Gastroesophageal sphincter (tissue), 4 donors: ENCODE data around the gene CMTM7. TPM values are rescaled to one million over a fixed set of nuclear protein-coding genes. Genes with fewer than 3 reads are reported as not detected.

Source experiments
- ATAC-seq: fragments of 150-250 bp; one replicate; pipeline ENCODE4 v1.9.1; 2016; ENCODE audit warnings: mild to moderate bottlenecking, moderate library complexity
- H3K27ac ChIP-seq, 4 donors: fragments of 200-600 bp; sonication (generic) in 3 of 4; 1 replicate in 3 of 4; 2 replicates in 1 of 4; pipeline ENCODE4 v1.5.1; 2016 to 2019
- H3K27me3 ChIP-seq: fragments of 200-600 bp; sonication (generic); one replicate; pipeline ENCODE4 v1.5.1; 2019
- H3K36me3 ChIP-seq, 2 donors: fragments of 200-600 bp; sonication (generic); one replicate each; pipeline ENCODE4 v1.5.1; 2019; ENCODE audit warnings: control low read depth in 1 of 2
- H3K4me1 ChIP-seq, 3 donors: fragments of 200-600 bp; sonication (generic); 1 replicate in 2 of 3; 2 replicates in 1 of 3; pipeline ENCODE4 v1.5.1; 2016 to 2019; ENCODE audit warnings: control low read depth in 2 of 3
- H3K4me3 ChIP-seq, 2 donors: fragments of 200-600 bp; sonication (generic); one replicate each; pipeline ENCODE4 v1.5.1; 2019; ENCODE audit warnings: mild to moderate bottlenecking in 1 of 2, moderate library complexity in 1 of 2
- H3K9me3 ChIP-seq, 3 donors: fragments of 200-600 bp; sonication (generic); one replicate each; pipeline ENCODE4 v1.5.1; 2017 to 2019; ENCODE audit warnings: control low read depth in 2 of 3
- CTCF ChIP-seq, 4 experiments: fragments of 200-600 bp in 2 of 4; fragments of 450-650 bp in 2 of 4; sonication (generic) in 1 of 4; IDR thresholded peaks; one replicate each; pipeline ENCODE4 v1.5.1; 2017 to 2019; ENCODE audit warnings: antibody characterized with exemption in 4 of 4, mild to moderate bottlenecking in 2 of 4, moderate library complexity in 2 of 4
- EP300 ChIP-seq: sonication (generic); formaldehyde crosslinking; IDR thresholded peaks from one replicate; pipeline ENCODE4 v1.6.1; 2017; ENCODE audit warnings: antibody characterized with exemption, mild to moderate bottlenecking
- POLR2A ChIP-seq, 2 donors: fragments of 450-650 bp; IDR thresholded peaks; one replicate each; pipeline ENCODE4 v1.6.1; 2017; ENCODE audit warnings: antibody characterized with exemption in 2 of 2, mild to moderate bottlenecking in 2 of 2, moderate library complexity in 1 of 2
- POLR2AphosphoS5 ChIP-seq: sonication (generic); formaldehyde crosslinking; IDR thresholded peaks from one replicate; pipeline ENCODE4 v1.6.1; 2017; ENCODE audit warnings: antibody characterized with exemption
- WGBS, 2 donors: methylation state at CpG; one replicate each; pipeline ENCODE4 v1.1.5; 2018; ENCODE audit warnings: low coverage in 1 of 2; 5-methylcytosine and 5-hydroxymethylcytosine counted together
- total RNA-seq, 4 donors: library from RNA; depleted of rRNA; stranded (reverse); fragments of >200 nt; gene quantifications; one replicate each; pipeline ENCODE4 v1.1.0, GENCODE V29; 2016

The CMTM7 gene
- total RNA-seq, 4 donors from 2014 or later, result 2.9 to 7.0 (median 6.5) TPM

GRCh38 chr3:32366638-32367397 lies 24.8 kb upstream of the CMTM7 start:
- H3K4me3 ChIP-seq, result no peak overlapping the region
- H3K27ac ChIP-seq, result no peak overlapping the region
- 64 to 77% methylated on average over 5 to 6 of the region's 6 CpGs for WGBS, 2 donors
- H3K27me3 ChIP-seq, result no peaks in the 10 kb centered on the region
- no peak for ATAC-seq
- TF ChIP-seq CTCF (IDR thresholded peaks at IDR 0.05) (no peak), POLR2AphosphoS5 (no peak)
- no peaks in the 10 kb centered on the region for H3K36me3 ChIP-seq
- no peaks in the 10 kb centered on the region for H3K9me3 ChIP-seq
- no peaks in the 10 kb centered on the region for H3K4me1 ChIP-seq

GRCh38 chr3:32367442-32367841 lies 24.2 kb upstream of the CMTM7 start:
- no peak for ATAC-seq
- H3K36me3 ChIP-seq, result no peaks in the 10 kb centered on the region
- WGBS, 2 donors, result 89 to 96% methylated on average over 3 to 8 of the region's 10 CpGs
- H3K27me3 ChIP-seq, result no peaks in the 10 kb centered on the region
- no peaks in the 10 kb centered on the region for H3K9me3 ChIP-seq
- H3K4me1 ChIP-seq, result no peaks in the 10 kb centered on the region
- H3K27ac ChIP-seq, result no peak overlapping the region
- H3K4me3 ChIP-seq, result no peak overlapping the region
- TF ChIP-seq POLR2A (IDR thresholded peaks at IDR 0.05), result no peak
- TF ChIP-seq CTCF (IDR thresholded peaks at IDR 0.05), result no peak
- TF ChIP-seq EP300, result no peak
- TF ChIP-seq POLR2AphosphoS5, result no peak

- Histone ChIP-seq H3K4me1 (no peaks in the 10 kb centered on the region), H3K27ac (no peak overlapping the region), H3K9me3 (no peaks in the 10 kb centered on the region), H3K4me3 (no peak overlapping the region), H3K36me3 (no peaks in the 10 kb centered on the region), H3K27me3 (no peaks in the 10 kb centered on the region)
- WGBS, 2 donors, result 81 to 83% methylated on average over 4 to 6 of the region's 7 CpGs
- ATAC-seq, result no peak
- TF ChIP-seq EP300 (no peak), POLR2A (IDR thresholded peaks at IDR 0.05) (no peak), CTCF (IDR thresholded peaks at IDR 0.05) (no peak), POLR2AphosphoS5 (no peak)
Measured at GRCh38 chr3:32371461-32372212, 20.0 kb upstream of the CMTM7 start.

GRCh38 chr3:32372213-32372490 lies 19.5 kb upstream of the CMTM7 start:
- Histone ChIP-seq H3K36me3 (no peaks in the 10 kb centered on the region), H3K4me1 (no peaks in the 10 kb centered on the region), H3K4me3 (no peak overlapping the region), H3K27ac (no peak overlapping the region), H3K27me3 (no peaks in the 10 kb centered on the region), H3K9me3 (no peaks in the 10 kb centered on the region)
- ATAC-seq, result no peak
- no peak for TF ChIP-seq POLR2AphosphoS5
- TF ChIP-seq CTCF (IDR thresholded peaks at IDR 0.05), result no peak
- no peak for TF ChIP-seq EP300
- no peak for TF ChIP-seq POLR2A (IDR thresholded peaks at IDR 0.05)
- 91 to 93% methylated on average over 4 of the region's 4 CpGs for WGBS, 2 donors

- Histone ChIP-seq H3K27ac (no peak overlapping the region), H3K27me3 (no peaks in the 10 kb centered on the region), H3K9me3 (no peaks in the 10 kb centered on the region), H3K36me3 (no peaks in the 10 kb centered on the region), H3K4me1 (no peaks in the 10 kb centered on the region), H3K4me3 (no peak overlapping the region)
- ATAC-seq, result no peak
- WGBS, 2 donors, result 79 to 84% methylated on average over 2 to 5 of the region's 5 CpGs
- TF ChIP-seq POLR2A (IDR thresholded peaks at IDR 0.05) (no peak), CTCF (IDR thresholded peaks at IDR 0.05) (no peak), POLR2AphosphoS5 (no peak), EP300 (no peak)
Measured at GRCh38 chr3:32373276-32373675, 18.4 kb upstream of the CMTM7 start.
